NAMALWA (cell line): ENCODE data around the gene GPR39.

Source experiments
- DNase-seq: peaks from one replicate; pipeline ENCODE4 v3.0.0-alpha.2; 2015; ENCODE audit warnings: low spot score

GPR39 gene

DNA sequence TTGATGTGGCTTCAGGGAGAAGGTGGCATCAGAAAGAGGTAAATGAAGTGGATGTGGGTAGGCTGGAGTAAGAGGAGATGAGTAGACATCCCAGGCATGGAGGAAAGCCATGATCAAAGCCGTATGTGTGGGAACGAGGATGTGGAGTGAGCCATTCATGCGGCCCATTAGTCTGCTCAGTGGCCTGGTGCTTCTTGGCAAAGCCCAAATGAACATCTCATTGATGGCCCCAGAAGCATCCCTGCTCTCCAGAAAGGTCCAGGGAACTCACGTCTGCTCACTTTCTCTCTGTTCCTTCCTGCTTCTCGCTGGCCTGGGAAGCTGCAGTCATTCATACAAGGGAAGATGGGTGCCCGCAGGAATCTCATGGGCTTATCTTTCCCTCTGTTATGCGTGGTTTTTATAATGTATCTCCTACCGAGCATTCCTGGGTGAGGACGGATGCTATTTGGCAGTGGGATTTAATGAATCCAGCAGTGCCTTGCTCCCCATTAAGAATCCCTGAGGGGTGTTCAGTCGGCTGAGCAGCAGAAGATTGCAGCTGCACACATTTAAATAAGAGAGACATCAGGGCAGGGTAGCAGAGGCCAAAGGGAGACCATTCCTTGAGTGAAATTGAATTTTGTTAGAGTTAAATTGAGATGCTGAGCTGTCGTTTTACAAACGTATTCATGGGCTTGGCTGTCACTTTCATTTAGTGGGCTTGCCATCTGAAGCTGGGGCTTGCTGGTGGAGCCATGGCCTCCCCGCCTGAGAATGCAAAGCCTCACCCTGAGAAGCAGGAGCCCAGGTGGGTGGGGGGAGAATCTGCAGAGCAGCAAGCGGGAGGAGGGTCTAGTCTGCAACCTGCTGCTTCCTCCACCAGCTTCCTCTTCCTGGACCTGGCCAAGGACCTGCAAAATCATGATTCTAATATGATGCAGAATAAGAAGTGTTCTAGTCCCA is 188.9 kb downstream of the GPR39 start:
- no peak for DNase-seq

DNA sequence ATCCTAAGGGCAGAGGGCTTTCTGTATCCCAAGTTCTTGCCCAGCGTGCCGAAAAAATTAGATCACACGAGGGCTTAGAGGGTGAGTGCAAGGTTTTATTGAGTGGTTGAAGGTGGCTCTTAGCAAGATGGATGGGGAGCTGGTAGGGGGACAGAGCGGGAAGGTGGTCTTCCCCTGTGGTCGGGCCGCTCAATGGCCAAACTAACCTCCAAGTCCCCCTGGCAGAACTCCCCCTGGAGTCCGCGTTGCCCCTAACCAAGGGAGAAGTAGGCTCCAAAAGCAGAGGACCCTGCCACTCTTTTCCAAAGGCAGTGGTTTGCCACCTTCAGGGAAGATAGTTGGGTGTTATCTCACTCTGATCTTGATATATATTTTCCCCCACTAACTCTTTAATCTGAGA is 190.0 kb downstream of the GPR39 start:
- DNase-seq, result no peak

DNA sequence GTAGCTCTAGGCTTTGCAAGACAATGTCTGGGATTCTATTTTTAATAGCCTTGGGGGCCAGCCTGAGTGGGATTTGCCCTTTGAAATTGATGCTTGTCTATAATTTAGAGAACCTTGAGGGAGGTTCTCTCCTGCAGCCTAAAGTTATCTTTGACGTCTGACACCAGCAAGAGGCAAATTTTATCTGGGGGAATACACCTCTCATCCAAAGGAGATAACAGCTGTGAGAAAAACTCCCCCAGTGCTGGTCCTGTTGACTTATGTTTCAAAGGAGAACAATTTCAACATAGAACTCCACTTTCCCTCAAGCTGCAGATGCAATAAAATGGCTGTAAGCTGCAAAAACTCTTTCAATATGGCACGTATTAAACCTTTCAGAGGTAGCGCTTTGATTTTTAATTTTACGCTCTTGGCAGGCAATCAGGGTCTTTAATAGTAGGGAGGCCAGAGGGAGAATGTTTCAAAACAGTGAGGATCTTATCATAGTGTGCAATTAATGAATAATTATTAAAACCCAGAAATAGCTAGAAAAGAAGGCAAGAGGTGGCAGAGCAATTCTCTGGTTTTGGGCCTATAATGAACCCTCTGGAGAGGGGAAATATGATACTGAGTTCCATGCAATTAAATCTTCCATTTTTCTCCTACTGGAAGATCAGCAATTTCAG is 191.0 kb downstream of the GPR39 start:
- DNase-seq, result no peak

DNA sequence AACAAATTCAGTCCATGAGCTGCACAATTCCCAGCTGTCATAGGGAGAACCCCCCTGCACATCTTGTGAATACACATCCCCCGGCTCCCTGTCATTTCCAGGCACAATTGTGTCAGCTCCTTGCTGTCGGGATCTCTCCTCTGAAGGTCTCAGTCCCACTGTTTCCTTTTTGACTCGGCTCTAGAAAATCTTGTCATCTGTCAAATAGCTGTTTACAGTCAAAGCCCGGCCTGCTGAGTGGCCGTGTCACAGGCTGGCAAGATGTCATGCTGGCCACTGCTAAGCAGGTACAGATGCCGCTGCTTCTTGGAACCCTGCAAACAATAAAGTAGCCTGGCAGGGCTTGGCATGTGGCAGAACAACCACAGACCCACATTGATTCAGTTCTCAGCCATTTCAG is 191.7 kb downstream of the GPR39 start:
- DNase-seq, result no peak

DNA sequence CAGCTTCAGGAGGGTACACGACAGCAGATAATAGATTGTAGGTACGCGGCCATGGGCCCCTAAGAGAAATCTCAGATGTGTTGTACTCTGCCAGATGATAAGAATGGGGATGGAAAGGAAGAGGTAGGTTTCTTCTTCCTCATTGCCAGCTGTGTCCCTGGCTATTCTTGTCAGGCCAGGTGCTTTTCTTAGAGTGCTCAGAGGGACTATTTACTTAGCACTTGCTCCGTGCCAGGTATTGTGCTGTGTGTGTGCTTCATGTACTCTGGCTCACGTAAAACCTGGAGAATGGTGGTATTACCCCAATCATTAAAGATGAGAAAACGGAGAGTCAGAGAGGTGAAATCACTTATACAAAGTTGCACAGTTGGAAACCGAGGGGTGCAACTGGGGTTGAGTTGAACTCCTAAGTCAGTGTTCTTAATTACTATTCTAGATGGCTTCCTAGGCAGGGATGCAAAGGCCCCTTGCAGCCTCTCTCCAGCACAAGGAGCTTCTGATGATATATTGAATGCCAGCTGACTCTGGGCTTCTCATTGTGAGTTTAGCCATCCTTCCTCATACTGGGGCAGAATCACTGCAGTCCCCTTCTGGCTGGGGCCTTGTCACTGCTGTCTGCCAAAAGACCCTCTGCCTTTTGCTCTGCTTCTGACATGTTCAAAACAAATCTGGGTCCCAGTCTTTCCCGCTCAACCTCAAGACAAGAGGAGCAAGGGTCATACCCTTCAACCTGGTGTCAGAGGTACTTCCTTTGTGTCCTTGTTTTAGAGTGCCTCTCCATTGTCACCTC is 192.7 kb downstream of the GPR39 start:
- DNase-seq, result no peak

DNA sequence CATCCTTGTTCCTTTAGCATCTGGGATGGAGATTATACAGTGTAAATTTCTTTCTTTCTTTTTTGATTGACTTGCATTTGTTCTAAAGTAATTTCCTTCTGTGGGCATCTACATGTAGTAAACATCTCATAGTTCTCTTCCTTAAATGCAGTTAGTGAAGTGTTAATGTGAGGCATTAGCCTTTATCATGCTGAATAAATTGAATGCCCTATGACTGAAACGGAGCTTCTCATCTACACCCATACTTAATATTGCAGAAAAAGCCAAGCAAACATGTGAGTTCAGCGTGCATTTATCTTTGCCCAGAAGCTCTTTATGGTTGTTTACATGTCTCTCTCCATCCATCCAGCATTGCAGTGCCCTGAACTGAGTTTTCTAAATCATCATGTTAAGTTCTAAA is 195.1 kb downstream of the GPR39 start:
- no peak for DNase-seq

DNA sequence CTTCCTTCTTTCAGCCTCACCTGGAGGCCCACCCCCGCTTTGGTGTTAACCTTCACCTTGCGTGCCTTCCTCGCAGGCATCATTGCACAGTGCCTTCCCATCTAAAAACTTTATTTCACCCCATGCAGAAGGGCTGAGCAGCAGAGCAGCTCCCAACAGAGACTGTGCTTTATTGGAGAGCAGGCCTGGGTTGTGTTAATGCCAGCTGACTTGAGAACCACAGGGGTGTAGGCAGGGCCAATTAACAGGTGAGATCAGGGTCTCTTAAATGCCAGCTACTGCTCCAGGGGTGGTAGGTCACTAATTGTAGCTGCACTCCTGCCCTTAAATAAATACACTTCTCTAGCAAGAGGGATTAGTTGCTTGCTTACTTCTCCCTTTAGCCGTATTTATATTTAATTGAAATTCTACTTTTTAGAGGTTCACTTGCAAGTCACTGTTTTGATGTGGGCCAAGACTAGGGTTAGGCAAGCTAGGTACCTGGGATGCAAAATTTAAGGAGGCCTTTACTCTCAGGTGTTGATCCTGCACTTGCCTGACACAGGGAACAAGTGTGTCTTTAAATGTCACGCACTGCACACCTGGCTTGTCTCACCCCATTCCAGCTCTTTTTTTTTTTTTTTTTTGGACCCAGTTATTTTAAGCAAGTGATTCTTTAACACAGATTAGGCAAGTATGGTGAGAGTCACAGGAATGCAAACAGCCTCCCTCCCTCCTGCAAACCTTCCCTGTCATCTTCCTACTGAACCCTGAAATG is 198.9 kb downstream of the GPR39 start:
- DNase-seq, result no peak

DNA sequence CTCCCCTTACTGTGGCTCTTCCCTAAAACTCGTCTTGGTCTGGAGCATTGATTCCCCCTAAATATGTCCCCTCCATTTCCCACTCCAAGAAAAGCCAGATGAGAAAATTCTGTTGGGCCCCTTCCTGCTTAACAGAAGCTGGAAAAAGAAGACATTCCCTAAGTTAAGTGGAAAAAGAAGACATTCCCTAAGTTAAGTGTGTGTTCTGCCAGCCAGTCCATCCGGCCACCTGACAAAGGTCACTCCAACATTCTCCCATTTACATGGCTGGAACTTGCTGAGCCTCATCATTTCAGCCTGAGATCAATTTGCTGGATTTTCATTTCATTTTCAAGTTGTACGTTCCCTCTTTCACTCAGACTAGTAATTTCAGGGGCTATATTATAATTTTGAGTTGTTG is 201.4 kb downstream of the GPR39 start:
- DNase-seq, result no peak

DNA sequence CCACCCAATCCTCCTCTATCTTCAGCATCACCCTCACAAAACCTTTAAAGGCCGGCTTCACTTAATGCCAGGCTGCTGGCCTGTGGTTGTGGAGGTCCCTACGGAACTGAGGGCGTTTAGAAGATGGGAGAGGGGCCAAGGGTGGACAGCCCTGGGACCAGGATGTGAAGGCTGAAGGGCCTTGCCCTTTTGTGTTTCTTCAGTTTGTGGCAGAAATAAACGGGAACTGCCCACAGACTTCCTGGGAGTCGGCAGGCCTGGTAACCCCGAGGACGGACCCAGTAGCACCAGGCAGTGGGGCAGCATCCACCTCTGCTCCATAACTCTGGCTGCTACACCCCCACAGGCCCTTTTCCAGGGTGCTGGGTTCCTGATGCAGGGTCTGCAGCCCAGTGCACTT is 202.1 kb downstream of the GPR39 start:
- no peak for DNase-seq

DNA sequence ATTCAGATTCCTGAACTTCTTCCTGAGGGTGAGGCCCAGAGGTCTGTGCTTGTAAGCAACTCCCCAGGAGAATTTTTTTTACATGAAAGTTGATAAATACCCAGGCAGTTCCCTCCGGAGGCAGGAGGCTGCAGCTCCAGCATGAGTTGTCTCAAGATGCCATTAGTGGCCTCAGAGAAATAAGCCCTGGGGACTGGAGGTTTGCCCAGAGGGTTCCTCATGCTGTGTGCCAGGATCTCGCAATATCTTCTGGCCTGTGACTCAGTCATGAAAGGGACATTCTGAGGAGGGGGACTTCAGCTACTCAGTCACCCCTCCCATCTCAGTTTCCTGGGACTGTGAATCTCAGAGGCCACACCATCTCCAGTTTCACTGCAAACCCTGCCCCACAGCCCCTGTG is 203.5 kb downstream of the GPR39 start:
- no peak for DNase-seq

DNA sequence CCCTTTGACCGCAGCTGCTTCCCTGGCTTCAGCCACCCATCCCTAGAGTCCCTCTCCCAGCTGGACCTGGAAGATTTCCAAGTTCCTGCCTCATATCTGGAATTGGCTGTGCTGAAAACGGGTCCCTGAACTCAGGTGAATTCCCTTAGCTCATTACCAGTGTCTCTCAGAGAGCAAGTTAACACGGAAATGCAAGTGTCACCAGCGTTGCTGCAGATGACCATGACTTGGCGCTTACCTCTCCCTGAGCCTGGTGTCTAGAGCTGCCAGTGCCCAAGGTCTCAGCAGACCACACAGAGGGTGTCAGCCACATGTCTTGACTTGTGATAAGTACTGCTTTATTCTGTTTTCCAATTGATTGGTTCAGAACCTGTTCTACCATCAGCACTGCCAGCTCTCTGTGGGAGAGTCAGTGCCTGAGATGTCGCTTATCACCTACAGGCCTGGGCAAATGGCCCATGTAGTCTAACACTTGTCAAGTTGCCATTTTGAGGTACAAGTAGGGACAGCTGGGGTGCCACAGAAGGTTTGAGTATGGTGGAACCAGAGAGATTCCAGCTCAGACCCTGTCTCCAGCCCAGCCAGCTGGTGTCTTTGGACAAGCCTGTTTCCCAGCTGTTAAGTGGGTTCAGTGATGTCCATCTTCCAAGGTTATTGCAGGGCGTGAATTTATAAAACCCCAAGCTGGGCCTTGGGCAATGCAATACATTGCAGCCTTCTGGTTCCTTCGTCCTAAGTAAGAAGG is 204.7 kb downstream of the GPR39 start:
- DNase-seq, result no peak

DNA sequence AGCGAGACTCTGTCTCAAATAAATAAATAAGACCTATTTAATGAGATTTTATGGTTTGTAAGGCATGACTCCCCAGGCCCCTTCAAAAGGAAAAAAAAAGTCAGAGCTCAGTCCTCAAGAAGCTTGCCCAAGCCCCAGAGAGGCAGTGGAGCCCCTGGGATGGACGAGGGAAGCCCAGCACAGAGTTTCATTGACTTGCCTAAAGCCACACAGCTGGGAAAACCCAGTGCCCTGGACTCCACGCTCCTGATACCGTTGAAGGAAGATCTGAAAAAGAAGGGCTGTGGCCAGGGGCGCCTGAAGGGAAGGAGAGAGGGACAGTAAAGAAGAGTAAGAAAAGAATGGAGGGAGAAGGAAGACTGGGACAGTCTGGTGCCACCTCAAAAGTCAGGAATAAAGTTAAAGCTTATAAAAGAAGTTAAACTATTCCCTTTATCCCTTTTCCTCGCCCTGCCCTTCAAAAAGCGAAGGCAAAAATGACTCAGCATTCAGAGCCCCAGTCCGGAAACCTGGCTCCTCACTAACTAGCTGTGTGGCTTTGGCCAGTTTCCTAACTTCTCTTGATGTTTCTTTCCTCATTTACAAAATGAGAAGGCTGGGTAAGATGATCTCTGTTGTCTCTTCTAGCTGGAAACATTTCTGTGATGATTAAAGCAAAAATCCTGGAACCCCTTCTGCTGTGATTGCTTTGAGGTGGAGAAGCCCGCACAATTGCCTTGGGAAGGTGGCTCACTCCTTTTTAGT is 206.7 kb downstream of the GPR39 start:
- DNase-seq, result no peak

DNA sequence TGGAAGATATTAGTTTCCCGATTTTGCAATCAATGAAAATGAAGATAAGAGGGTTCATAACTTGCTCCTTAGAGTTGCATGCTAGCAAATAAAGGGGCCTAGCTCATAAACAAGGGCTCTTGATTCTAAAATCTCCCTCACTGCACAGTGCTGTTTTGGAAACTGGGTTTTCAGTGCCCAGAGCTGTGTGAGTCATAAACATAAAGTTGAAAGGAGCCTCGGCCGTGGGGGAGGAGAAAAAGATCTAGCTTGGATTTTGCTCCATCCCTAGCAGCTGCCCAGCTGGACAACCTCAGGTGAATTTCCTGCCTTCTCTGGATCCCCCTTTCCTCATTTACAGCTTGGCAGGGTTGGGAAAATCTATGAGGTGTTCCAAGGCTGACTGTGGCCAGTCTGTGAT is 210.9 kb downstream of the GPR39 start:
- no peak for DNase-seq

DNA sequence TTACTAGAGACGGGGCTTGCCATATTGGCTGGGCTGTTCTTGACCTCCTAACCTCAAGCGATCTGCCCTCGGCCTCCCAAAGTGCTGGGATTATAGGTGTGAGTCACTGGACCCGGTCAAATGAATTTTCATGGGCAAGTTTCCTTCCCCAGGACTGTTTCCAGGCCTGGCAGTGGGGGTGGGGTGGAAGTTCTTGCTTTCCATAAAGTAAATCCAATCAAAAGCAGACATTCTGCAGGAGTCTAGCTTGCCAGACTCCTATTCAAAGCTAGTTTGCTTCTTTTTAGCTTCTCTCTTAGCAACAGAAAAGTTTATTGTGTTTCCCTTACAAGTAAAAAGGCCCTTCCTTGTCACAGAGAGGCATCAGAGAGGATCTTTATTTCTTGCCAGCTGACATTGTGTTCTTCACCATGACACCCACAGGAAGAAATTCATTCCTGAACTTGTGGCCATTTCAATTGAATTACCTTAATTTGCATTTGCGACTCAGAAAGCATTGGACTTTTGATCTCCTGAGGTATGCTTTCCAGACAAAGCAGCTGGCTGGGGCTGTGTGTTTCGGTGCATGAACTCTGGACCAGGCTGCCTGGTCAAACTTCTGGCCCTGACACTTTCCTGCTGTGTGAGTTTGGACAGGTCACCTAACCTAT is 215.5 kb downstream of the GPR39 start:
- no peak for DNase-seq

DNA sequence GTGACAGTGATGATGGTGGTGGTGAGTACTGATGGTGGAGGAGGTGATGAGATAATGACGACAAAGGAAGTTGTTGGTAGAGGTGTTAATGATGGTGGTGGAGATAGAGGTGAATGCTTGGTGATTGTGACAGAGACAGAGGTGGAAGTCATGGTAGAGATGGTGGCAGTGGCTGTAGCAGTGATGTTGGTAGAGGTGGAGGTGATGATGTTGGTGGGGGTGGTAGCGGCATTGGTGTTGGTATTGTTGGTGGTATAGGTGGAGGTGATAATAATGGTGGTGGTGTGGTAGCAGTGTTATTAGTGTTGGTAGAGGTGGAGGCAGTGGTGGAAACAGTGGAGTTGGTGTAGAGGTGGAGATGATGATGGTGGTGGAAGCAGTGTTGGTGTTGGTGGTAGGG is 217.0 kb downstream of the GPR39 start:
- DNase-seq, result no peak

DNA sequence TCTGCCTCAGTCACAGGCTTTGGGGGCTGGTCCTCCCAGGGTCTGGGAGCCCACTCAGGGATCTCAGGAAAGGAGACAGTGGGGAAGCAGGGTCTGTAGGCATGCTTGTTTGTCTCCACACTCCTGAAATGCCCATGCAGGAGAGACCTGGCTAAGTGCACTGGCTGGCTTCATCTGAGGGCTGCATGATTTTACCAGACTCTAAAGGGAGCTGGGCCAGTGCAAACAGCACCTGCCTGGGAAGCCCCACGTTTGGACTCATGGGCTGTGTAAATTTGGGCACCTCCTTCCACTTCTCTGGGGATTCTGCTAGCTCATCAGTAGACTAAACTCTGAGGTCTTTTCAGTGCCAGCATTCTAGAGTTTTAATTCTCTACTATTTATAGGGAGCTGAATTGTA is 219.7 kb downstream of the GPR39 start:
- DNase-seq, result no peak

DNA sequence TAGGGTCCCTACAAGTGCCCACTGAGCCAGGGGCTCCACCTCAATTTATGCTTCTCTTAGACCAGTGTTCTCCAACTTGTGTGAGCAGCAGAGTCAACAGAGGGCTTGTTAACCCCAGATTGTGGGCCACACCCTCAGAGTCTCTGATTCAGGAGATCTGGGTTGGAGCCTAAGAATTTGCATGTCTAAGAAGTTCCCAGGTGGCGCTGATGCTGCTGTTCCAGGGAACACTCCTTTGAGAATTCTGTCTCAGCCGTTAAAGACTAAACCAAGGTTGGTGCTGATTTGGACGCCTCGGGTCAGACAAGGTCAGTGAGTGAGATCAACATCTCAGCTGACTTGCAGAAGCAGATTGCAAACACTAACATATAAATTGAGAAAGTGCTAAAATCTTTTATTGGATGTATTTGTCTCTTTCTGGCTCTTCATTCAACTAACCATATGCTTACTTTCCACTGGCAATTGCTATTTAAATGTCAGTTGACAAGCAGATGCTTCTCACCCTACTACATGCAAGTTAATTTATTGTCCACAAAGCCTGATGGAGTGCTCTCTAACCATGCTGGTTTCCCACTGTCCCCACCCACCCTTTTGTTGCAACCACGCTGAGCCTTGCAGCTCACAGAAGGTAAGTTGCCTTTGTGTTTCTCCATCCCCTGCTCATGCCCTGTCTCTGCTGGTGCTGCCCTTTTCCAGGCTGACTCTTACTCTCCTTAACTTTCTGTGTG is 221.9 kb downstream of the GPR39 start:
- DNase-seq, result no peak

DNA sequence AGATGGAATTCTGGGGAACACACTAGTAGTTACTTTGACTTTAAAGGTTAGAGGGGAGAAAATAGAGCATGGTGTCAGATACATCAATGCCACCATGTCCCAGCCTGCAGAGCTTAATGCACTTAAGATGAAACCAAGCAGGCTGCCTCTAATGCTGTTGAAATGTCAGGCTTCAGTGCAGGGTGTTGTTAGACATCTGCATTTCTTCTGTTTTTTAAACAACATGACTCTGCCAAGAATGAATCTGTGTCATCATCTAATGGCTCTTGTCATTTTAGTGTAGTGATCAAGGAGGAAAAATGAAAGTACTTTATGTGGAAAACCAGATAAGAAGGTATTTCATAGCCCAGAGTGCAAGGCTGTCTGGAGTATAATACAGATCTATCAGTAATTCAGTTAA is 223.5 kb downstream of the GPR39 start:
- no peak for DNase-seq

DNA sequence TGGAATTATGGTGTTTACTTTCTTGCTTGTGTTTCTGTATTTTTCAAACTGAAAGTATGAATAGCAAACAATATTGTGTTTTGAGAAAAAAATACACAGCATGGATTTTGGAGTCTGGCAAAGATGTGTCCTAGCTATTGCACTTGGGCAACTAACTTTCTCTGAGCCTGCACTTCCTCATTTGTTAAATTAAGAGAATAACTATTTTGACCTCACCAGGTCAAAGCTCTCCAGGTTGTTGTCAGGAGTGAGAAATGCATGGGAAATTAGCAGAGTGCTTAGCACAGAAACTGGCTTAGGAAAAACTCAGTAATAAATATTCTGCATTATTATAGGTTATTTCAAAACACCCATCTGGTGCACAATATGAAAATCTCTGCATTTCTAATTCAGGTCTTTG is 225.2 kb downstream of the GPR39 start:
- DNase-seq, result no peak
